HG03095 (cell line): ENCODE measurements around the gene BCAN.
"Not testable (repeated sequence)": the region's sequence is repeated elsewhere in the genome, so short reads cannot be mapped to it uniquely, and the experiment has no call there.

Experiments used
- ATAC-seq: cut with Tn5 transposase; IDR thresholded peaks from one replicate; pipeline ENCODE4 v1.9.1; 2021; ENCODE audit warnings: moderate library complexity; ENCODE audit not compliant: unreplicated experiment

BCAN gene

DNA sequence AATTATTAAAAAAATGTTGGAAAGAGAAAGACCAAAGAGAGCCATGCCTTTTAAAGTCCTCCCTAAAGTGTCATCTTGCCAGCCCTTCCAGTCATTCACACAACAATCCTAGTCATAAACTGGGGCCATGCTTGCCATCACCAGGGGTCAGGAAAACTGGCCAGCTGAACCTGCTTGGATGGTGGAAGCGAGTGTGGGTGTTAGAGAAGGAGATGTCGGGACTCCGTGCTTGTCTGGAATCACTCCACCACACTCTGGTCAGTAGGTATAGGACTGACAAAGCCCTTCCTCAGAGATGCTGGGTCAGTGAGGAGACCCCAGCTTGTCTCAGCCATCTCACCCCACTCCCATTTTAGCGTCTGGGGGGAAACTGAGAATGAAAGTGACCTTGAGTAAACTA lies 26.0 kb upstream of the BCAN start:
- ATAC-seq = no peak

DNA sequence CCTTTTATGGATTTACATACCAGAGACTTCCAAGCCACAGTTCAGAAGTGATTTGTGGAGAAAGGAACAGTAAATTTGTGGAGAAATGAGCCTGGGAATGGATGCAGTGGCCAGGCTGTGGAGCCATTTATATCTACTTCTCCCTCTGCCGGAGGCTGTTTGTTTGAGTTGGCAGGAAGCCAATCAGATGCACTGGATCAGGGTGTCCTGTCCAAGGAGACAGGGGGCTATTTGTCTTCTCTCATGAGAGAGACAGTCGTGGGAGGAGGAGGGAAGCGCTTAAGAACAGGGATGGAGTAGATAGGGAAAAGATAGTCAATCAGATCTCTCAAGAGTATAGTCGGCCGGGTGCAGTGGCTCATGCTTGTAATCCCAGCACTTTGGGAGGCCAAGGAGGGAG lies 25.5 kb upstream of the BCAN start:
- no peak for ATAC-seq

DNA sequence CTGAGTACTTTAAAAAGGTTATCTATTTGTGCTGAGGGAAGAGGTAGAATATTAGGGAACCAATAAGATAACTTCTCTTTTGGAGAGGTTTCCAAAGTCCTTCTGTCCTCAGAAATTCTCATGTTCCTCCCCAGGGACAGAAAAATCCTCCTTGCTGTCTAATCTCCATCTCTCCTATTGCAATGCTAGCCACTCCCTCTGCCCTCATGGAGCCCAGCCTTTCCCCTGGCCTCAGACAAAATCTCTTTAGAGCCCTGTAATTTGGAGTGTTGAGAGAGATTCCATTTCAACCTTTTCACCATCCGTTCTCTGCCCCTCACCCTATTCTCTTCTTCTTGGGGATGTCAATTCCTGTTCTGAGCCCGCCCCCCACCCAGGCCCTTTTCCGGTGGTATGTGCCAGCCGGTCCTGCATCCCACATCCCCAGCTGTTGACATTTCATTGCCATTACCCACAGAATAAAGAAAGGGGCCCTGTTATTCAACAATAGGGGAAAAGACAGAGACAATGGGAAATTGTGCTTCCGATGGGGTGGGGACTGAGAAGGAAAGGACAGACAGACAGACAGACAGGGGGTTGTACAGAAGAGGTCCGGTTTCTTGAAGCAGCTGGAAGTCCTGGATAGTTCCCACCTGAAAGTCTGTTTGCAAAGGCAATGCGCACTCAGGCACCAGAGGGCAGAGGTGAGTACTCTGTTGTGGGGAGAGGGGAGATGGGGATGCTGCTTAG lies 22.9 kb upstream of the BCAN start, which contains the start of gene HAPLN2:
Gene HAPLN2 (plus strand): TSS at position 563 of the 729 bp plus-strand sequence. CDS start 4,076 bp downstream, outside the sequence.
- ATAC-seq = no peak

GRCh38 chr1:156619582-156619955 lies 22.3 kb upstream of the BCAN start:
- no peak for ATAC-seq

DNA sequence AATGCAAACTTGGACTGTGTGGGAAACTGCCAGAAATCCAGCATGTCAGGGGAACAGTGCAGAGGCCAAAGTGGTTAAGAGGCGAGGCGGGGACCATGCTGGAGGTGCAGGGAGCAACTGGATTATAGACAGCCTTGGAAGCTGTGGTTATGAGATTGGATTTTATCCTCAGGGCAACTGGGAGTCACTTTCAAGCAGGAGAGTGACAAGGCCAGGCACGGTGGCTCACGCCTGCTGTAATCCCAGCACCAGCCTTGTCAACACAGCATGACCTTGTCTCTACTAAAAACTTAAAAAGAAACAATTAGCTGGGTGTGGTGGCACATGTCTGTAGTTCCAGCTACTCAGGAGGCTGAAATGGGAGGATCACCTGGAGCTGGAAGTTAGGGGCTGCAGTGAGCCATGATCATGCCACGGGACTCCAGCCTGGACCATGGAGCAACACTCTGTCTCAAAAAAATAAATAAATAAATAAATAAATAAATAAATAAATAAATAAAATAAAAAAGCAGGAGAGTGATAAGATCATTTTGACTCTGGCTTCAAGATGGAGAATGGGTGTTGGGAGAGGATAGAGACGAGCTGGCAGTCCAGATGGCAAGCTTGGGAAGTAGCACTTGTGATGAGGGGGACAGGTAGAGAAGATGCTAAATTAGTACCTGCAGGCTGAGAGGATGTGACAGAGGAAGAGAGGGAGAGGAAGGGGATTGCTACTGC lies 19.2 kb upstream of the BCAN start:
- no peak for ATAC-seq

DNA sequence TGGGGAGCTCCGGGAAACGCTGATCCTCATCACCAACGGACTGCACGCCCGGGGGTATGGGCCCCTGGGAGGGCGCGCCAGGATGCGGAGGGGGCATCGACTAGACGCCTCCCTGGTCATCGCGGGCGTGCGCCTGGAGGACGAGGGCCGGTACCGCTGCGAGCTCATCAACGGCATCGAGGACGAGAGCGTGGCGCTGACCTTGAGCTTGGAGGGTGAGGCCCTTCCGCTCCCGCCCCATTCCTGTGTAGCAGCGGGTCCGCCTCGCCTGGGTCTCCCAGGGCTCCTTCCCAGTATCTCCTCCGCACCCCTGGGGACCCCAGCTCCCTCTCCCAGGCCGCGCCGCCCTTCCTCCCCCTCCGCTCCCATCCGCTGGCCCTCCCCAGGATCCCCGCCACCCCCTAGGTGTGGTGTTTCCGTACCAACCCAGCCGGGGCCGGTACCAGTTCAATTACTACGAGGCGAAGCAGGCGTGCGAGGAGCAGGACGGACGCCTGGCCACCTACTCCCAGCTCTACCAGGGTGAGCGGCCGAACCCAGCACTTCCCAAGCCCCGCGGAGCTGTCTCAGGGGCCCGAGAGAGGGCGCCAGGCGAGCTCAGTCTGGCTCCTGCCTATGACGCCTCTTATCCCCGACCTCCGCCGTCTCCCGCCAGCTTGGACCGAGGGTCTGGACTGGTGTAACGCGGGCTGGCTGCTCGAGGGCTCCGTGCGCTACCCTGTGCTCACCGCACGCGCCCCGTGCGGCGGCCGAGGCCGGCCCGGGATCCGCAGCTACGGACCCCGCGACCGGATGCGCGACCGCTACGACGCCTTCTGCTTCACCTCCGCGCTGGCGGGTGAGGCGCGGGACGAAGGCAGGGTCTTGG lies 17.7 kb upstream of the BCAN start:
- no peak for ATAC-seq

- no peak for ATAC-seq
These were observed 17.0 kb upstream of the BCAN start for GRCh38 chr1:156624814-156625435.

DNA sequence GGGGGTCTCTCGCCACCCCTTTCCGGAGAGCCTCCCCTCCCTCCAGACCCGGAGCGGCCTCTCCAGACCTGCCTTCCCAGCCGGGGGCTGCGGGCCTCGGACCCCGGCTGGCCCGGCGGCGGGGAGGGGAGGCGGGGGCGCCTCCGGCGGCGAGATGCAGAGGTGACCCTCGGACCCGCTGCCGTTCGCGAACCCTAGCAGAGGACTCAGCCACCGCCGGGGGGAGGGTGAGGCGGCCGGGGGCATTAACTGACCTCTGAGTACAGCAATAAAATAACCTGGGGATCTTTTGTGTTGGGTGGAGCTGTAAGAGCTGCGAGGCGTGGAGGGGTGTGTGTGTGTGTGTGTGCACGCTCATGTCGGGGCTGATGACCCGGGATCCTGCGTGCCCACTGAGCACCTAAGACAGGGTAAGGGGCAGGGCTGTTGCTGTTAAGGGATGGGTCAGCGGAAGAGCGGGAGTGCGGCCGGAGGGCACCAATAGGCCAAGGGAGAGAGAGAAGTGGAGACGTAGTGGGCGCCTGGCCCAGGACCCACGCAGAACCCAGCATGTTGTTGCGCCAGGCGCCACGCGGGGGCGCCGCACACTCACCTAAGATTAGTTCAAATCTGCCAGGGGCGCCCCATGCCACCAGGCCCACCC lies 16.4 kb upstream of the BCAN start:
- no peak for ATAC-seq

DNA sequence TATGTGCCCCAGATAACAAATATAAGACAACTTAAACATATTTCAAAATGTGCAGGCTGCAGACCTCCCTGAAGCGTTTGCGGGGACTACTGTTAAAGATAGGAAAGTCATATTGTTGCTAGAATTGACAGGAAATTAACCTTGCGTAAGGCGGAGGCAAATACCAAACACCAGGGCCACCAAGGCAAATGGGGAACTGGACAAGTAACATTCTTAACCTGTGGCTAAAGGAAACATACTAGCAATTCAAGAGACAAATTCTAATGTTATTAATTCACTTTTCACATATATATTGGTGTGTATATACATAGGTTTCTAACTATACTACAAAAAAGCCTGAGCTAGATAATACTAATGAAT lies 15.9 kb upstream of the BCAN start:
- no peak for ATAC-seq

GRCh38 chr1:156627313-156627880 lies 14.5 kb upstream of the BCAN start:
- no peak for ATAC-seq

DNA sequence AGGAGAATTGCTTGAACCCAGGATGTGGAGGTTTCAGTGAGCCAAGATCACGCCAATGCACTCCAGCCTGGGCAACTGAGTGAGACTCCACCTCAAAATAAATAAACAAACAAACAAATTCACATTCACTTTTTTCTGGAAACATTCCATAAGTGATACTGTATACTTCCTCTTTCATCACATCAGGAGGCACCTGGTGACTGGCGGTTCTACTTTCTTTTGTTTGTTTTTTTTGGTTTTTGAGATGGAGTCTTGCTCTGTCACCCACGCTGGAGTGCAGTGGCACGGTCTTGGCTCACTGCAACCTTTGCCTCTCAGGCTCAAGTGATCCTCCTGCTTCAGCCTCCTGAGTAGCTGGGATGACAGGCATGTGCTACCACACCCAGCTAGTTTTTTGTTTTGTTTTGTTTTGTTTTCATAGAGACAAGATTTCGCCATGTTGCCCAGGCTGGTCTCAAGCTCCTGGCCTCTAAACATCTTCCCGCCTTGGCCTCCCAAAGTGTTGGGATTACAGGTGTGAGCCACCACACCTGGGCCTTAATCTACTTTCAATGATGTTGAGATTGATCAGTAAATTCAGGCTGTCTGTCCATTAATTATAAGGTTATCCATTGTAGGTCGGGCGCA lies 12.0 kb upstream of the BCAN start:
- no peak for ATAC-seq

DNA sequence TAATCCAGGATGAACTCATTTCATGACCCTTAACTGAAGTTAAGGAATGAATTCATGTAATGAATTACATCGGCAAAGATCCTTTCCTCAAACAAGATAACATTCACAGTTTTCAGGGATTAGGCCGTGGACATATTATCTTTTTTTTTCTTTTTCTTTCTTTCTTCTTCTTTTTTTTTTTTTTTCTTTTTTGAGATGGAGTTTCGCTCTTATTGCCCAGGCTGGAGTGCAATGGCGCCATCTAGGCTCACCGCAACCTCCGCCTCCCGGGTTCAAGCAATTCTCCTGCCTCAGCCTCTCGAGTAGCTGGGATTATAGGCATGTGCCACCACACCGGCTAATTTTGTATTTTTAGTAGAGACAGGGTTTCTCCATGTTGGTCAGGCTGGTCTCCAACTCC lies 10.8 kb upstream of the BCAN start:
- not testable (repeated sequence) for ATAC-seq

GRCh38 chr1:156632355-156632754 lies 9.6 kb upstream of the BCAN start:
- no peak for ATAC-seq

- ATAC-seq = no peak
These were observed 3.5 kb upstream of the BCAN start for GRCh38 chr1:156638189-156638985.

DNA sequence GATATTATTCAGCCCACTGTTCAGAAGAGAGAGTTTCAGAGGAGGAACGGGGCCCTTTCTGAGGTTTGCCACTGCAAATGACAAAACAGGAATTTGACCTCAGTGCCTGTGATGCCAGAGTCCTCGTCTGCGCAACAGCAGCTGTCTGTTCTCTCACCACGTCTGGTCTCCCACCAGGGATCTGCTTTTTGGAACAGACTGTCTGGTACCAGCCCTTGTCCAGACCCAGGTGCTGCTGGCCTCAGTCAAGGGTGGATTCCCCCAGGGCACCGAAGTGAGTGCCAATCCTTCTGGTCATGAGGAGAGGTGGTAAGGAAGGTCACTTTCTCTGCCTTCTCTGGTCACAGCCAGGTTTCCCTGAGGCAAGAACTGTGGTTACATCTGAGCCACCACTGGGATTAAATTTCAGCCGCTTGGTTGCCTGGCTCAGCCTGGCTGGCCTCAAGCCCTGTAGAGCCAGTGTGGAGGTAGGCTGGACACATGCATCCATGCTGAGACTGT lies 2.3 kb upstream of the BCAN start:
- ATAC-seq = no peak

GRCh38 chr1:156640842-156641706 lies 843 bp upstream of the BCAN start:
- no peak for ATAC-seq

DNA sequence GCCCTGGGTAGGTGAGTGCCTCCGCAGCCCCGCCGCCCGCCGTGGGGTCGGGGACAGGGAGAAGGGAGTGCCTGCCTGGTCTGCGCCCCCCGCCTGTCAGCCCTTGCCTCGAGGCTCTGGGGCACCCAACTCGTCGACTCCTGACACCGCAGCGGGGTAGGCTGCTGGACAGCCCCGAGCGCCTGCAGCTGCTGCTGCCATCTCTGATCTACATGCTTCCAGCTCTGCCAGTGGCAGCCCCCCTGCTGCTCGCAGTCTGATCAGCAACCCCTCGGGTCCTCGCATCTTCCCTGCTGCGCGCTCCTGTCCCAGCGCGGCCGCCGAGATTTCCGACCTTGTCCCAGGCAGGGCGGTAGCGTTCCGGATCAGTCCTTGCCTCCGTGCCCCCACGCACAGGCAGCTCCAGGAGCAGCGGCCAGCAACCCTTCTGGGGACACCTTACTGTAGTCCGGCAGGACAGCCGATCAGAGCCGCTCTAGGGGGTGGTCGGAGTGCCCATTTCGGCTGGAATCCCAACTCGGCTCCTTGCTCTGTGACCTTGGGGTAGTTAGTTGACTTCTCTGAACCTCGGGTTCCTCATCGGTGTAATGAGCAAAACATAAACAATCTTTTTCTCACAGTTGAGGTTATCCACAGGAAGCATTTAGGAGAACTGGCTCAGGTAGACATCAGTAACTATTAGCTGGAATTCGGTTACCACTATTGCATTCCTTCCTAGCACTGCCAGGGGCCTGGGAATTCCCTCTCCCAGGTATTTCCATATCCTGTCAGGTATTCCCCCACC lies 540 bp downstream of the BCAN start:
- no peak for ATAC-seq
